Progenitor cell of endocrine pancreas (in vitro differentiated cells): Measurements from ENCODE around the gene EGLN3. TPM values are rescaled to one million over a fixed set of nuclear protein-coding genes. Genes with fewer than 3 reads are reported as not detected.

ENCODE experiments used
- DNase-seq: peaks from one replicate; pipeline ENCODE4 v3.0.0; 2021; ENCODE audit warnings: low spot score; ENCODE audit not compliant: unreplicated experiment
- H3K27ac Mint-ChIP-seq: 2 replicates; pipeline ENCODE4 v1.8.0; 2021; ENCODE audit warnings: mild to moderate bottlenecking, moderate library complexity, mixed read lengths
- H3K27me3 Mint-ChIP-seq: 2 replicates; pipeline ENCODE4 v1.8.0; 2021; ENCODE audit warnings: mixed read lengths
- H3K36me3 Mint-ChIP-seq: 2 replicates; pipeline ENCODE4 v1.8.0; 2022; ENCODE audit warnings: mixed read lengths; ENCODE audit not compliant: insufficient read depth
- H3K4me1 Mint-ChIP-seq: 2 replicates; pipeline ENCODE4 v1.8.0; 2021; ENCODE audit warnings: low read depth, mixed read lengths
- H3K4me3 Mint-ChIP-seq: 2 replicates; pipeline ENCODE4 v1.8.0; 2021; ENCODE audit warnings: low read depth, mild to moderate bottlenecking, moderate library complexity, mixed read lengths
- H3K9me3 Mint-ChIP-seq: 2 replicates; pipeline ENCODE4 v1.8.0; 2021; ENCODE audit warnings: low read depth, mixed read lengths
- CTCF ChIP-seq: fragments of 200-600 bp; sonication (generic); IDR thresholded peaks from one replicate; pipeline ENCODE4 v1.5.0; 2021; ENCODE audit warnings: antibody characterized with exemption, mild to moderate bottlenecking; ENCODE audit not compliant: unreplicated experiment
- total RNA-seq: library from RNA; stranded (reverse); gene quantifications from 2 replicates; pipeline ENCODE4 v1.2.1, GENCODE V29; 2021

EGLN3 gene
- total RNA-seq, 1 donor from 2014 or later, result 9.5 TPM

- no peaks in the 10 kb centered on the region for H3K9me3 Mint-ChIP-seq
- no peak overlapping the region for H3K27ac Mint-ChIP-seq
- H3K27me3 Mint-ChIP-seq, result no peaks in the 10 kb centered on the region
- no peak for DNase-seq
- peaks cover 13% of the 10 kb centered on the region for H3K36me3 Mint-ChIP-seq
- no peak overlapping the region for H3K4me3 Mint-ChIP-seq
- no peak for TF ChIP-seq CTCF
- peaks cover 4% of the 10 kb centered on the region for H3K4me1 Mint-ChIP-seq
Measured at GRCh38 chr14:33925946-33926345, 24.9 kb downstream of the EGLN3 start.

GRCh38 chr14:33925235-33925634, 25.6 kb downstream of the EGLN3 start:
- no peak overlapping the region for H3K27ac Mint-ChIP-seq
- H3K4me1 Mint-ChIP-seq, result peaks cover 4% of the 10 kb centered on the region
- no peak overlapping the region for H3K4me3 Mint-ChIP-seq
- peaks cover 13% of the 10 kb centered on the region for H3K36me3 Mint-ChIP-seq
- TF ChIP-seq CTCF, result no peak
- no peaks in the 10 kb centered on the region for H3K27me3 Mint-ChIP-seq
- no peaks in the 10 kb centered on the region for H3K9me3 Mint-ChIP-seq
- no peak for DNase-seq

GRCh38 chr14:33924566-33925100, 26.2 kb downstream of the EGLN3 start:
- no peaks in the 10 kb centered on the region for H3K9me3 Mint-ChIP-seq
- DNase-seq, result no peak
- no peak overlapping the region for H3K27ac Mint-ChIP-seq
- H3K4me1 Mint-ChIP-seq, result peaks cover 1% of the 10 kb centered on the region
- H3K36me3 Mint-ChIP-seq, result peaks cover 9% of the 10 kb centered on the region
- TF ChIP-seq CTCF, result no peak
- H3K27me3 Mint-ChIP-seq, result no peaks in the 10 kb centered on the region
- H3K4me3 Mint-ChIP-seq, result no peak overlapping the region

GRCh38 chr14:33922125-33922524, 28.7 kb downstream of the EGLN3 start:
- H3K4me1 Mint-ChIP-seq, result peaks cover 5% of the 10 kb centered on the region
- H3K27me3 Mint-ChIP-seq, result no peaks in the 10 kb centered on the region
- DNase-seq, result no peak
- H3K36me3 Mint-ChIP-seq, result peaks cover 5% of the 10 kb centered on the region
- H3K4me3 Mint-ChIP-seq, result no peak overlapping the region
- no peak for TF ChIP-seq CTCF
- no peak overlapping the region for H3K27ac Mint-ChIP-seq
- no peaks in the 10 kb centered on the region for H3K9me3 Mint-ChIP-seq

GRCh38 chr14:33918256-33918655, 32.6 kb downstream of the EGLN3 start:
- no peak overlapping the region for H3K4me3 Mint-ChIP-seq
- no peak overlapping the region for H3K27ac Mint-ChIP-seq
- no peak for DNase-seq
- TF ChIP-seq CTCF, result no peak
- H3K4me1 Mint-ChIP-seq, result peaks cover 7% of the 10 kb centered on the region
- H3K9me3 Mint-ChIP-seq, result no peaks in the 10 kb centered on the region
- peaks cover 2% of the 10 kb centered on the region for H3K36me3 Mint-ChIP-seq
- H3K27me3 Mint-ChIP-seq, result no peaks in the 10 kb centered on the region
